WI38 (cell line): ENCODE results near the gene DOK6.

Experiments used
- H3K4me3 ChIP-seq: 2 replicates; pipeline ENCODE4 v1.5.1; 2011; ENCODE audit warnings: low read depth, mild to moderate bottlenecking, control low read depth, low read length
- TF ChIP-seq, protein P1 (sequence below): IDR thresholded peaks from 2 replicates; pipeline ENCODE4 v1.5.1; 2012; ENCODE audit warnings: low read depth, mild to moderate bottlenecking, control low read depth, low read length

DOK6 gene

DNA sequence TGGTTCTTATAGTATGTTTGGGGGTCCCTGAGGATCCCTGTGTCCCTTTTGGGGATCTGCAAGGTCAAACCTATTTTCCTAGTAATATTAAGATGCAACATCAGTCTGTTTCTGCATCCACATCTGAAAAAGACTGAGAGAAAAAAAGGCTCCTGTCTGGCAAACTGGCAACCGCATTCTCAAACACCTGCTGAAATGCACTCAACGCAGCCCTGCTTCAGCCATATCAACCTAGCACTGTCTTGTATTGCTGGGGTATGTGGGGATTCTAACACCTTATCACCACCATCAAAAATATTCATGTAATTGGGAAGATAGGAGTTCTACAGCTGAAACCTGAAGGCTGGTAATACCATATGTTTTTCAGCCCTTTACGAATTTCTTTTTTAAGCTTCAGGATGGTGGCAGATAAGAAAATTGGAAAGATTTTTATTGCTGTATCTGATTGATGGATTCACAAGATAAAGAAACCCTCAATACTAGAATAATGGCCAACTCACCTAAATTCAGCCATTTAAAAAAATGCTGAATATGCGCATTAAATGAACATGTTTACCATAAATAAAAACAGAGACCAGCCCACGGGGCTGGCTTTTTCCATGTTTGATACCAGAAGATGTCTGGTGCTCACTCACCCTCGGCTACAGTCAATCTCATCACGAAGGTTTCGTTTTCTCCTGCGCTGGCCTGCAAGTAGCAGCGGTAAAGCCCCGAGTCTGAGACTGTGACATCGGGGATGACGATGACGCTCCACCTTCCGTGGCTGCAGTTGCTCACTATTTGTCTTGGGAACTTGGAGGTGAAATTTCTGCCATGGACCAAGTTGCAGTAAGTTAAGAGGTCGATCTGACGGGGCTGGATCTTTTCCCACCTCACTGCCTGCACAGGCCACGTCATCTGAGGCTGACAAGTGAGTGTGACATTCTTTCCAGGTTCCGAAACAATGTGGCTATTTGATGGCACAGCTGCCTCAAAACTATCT lies 494.7 kb downstream of the DOK6 start:
- TF ChIP-seq, protein P1, sequence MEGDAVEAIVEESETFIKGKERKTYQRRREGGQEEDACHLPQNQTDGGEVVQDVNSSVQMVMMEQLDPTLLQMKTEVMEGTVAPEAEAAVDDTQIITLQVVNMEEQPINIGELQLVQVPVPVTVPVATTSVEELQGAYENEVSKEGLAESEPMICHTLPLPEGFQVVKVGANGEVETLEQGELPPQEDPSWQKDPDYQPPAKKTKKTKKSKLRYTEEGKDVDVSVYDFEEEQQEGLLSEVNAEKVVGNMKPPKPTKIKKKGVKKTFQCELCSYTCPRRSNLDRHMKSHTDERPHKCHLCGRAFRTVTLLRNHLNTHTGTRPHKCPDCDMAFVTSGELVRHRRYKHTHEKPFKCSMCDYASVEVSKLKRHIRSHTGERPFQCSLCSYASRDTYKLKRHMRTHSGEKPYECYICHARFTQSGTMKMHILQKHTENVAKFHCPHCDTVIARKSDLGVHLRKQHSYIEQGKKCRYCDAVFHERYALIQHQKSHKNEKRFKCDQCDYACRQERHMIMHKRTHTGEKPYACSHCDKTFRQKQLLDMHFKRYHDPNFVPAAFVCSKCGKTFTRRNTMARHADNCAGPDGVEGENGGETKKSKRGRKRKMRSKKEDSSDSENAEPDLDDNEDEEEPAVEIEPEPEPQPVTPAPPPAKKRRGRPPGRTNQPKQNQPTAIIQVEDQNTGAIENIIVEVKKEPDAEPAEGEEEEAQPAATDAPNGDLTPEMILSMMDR = no peak

DNA sequence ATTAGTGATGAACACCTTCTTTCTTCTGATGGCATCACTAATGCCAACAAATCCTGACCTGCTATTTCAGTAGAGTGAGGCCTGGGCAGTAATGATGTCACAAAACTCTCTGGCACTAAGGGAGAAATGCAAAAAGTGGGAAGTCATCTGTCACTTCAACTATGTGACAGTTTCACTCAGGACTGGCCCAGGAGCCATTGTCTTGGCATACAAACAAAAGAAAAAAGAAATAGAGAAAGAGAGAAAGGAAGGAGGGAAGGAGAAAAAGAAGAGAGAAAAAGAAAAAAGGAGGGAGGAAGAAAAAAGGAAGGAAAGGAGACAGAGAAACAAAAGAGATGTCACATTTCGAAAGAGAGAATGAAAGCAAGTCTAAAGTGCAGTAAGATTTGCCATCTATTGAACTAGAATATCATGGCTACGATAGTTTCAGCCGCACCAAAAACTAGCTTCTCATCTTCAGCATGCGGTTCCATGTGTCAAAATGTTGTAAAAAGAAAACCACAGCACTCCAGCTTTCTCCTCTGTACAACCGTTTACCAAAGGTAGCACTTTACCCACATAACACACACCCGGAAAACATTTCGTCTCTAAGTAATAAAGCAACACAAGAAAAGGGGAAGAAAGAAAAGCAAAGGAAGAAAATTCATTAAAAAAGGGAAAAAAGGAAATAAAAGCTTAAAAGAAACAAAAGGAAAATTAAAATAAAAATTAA lies 496.9 kb downstream of the DOK6 start:
- H3K4me3 ChIP-seq = no peak overlapping the region
- TF ChIP-seq, protein P1 = no peak

More for the DNA sequence above, 494.7 kb downstream of the DOK6 start:
- no peak overlapping the region for H3K4me3 ChIP-seq

DNA sequence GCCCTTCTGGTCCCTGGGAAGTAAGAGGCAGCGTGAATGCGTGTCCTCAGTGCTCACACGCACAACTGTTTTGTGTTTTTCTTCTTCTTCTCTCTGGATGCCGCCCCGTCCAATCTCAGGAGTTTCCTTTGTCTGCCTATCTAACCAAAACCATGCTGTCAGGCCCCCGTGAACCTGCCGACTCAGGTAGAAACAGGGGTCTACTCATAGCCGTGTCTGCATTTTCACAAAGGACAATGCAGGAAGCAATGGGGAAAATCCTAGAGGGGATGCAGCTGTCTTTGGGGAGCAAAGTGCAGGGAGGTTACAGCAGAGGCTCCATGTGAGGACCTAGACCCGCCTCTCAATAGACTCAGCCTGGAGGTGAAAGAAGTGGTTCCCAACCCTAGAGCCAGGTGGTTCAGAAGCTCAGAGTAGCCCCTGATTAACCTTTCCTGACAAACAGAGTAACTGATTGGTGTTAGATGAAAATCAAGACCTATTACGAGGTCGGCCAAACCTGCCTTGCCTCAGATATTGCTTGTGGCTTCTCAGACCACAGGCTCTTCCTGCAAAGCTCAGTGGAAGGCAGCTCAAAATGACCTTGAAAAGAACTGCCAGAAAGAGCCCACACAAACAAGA lies 497.7 kb downstream of the DOK6 start:
- no peak overlapping the region for H3K4me3 ChIP-seq
- TF ChIP-seq, protein P1 = no peak
